ENCODE results near the gene FBXL15.

Gene FBXL15

GRCh38 chr10:102402512-102402896 is 18.1 kb upstream of the FBXL15 start:
- no peak for TF ChIP-seq CTCF (conservative IDR thresholded peaks at IDR 0.05; ENCODE audit: low read depth, low read length)
- no peak overlapping the region for H3K4me3 ChIP-seq (ENCODE audit: low read depth, low read length)
- no peak for DNase-seq (ENCODE audit: low read depth)

- no peak for DNase-seq (ENCODE audit: low read depth)
- no peak overlapping the region for H3K4me3 ChIP-seq (ENCODE audit: low read depth, low read length)
- TF ChIP-seq CTCF (conservative IDR thresholded peaks at IDR 0.05; ENCODE audit: low read depth, low read length) = no peak
Observed at GRCh38 chr10:102403115-102403514, 17.5 kb upstream of the FBXL15 start.

- TF ChIP-seq CTCF (conservative IDR thresholded peaks at IDR 0.05; ENCODE audit: low read depth, low read length) = no peak
- no peak overlapping the region for H3K4me3 ChIP-seq (ENCODE audit: low read depth, low read length)
- DNase-seq (ENCODE audit: low read depth) = no peak
Observed at GRCh38 chr10:102404361-102405107, 16.1 kb upstream of the FBXL15 start.

DNA sequence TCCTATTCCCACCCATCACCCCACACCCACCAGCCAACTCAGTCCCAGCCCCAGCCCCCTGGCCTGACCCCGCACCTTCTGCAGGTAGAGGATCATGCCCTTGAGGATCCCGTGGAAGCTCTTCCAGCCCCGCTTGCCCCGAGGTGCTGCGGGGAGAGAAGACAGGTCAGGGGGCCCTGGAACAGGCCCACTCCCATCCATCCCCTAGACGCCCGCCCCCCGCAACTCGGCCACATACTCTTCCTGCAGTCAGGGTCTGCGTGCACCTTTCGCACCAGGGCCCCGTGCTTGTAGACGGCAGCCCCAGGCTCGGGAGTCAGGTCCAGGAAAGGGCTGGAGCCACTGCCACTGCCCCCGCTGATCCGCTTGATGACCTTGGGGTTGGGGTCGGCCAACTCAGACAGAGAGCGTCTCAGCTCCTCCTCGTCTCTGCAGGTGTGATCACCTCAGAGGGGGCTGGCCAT is 15.5 kb upstream of the FBXL15 start:
- no peak overlapping the region for H3K4me3 ChIP-seq (ENCODE audit: low read depth, low read length)
- DNase-seq (ENCODE audit: low read depth) = no peak
- TF ChIP-seq CTCF (conservative IDR thresholded peaks at IDR 0.05; ENCODE audit: low read depth, low read length) = no peak

- no peak for DNase-seq (ENCODE audit: low read depth)
- TF ChIP-seq CTCF (conservative IDR thresholded peaks at IDR 0.05; ENCODE audit: low read depth, low read length) = no peak
- no peak overlapping the region for H3K4me3 ChIP-seq (ENCODE audit: low read depth, low read length)
Observed at GRCh38 chr10:102405632-102406031, 15.0 kb upstream of the FBXL15 start.

GRCh38 chr10:102406815-102407214 is 13.8 kb upstream of the FBXL15 start:
- no peak for TF ChIP-seq CTCF (conservative IDR thresholded peaks at IDR 0.05; ENCODE audit: low read depth, low read length)
- H3K4me3 ChIP-seq (ENCODE audit: low read depth, low read length) = no peak overlapping the region
- DNase-seq (ENCODE audit: low read depth) = no peak

Data from choroid plexus epithelial cell (primary cell).